Right forelimb (tissue), 1 donor: Measurements from ENCODE around the gene ACSF2.

ENCODE experiments used
- DNase-seq: peaks from one replicate; pipeline ENCODE4 v3.0.0-alpha.2; 2018

ACSF2 gene

DNA sequence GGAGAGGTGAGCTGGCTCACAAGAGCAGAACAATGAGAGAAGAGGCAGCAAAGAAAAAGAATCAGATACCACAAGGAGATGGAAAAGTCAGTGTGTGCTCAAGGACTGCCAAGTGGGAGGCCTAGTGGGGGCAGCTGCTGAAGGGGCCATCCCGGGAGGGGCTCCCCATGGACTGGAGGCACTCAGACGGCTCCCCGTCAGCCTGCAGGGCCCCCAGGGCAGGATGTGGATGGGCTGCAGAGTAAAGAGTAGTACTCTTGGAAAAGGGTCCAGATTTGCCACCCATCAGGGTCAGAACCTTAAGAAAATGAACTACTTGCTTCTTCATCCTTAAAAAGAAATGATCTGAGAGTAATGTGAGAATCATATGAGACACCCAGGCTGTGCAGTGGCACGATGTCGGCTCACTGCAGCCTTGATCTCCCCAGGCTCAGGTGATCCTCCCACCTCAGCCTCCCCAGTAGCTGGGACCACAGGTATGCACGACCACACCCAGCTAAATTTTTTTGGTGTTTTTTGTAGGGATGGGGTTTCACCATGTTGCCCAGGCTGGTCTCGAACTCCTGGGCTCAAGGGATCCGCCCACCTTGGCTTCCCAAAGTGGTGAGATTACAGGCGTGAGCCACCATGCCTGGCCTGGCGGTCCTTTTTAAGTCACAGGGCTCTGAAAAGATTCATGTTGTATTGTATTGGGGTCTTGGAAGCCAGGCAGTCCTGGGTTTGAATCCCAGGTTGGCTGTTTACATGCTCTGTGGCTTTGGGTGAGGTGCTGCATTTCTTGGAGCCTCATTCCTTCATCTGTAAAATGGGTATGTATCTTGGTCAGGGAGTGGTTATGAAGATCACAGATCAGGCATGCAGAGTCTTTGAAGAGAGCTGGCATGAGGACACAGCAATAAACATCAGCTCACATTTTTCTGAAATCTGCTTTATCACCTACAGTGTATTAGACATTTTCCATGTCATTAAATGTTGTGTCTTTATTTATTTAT is 15.1 kb downstream of the ACSF2 start:
- DNase-seq: no peak

DNA sequence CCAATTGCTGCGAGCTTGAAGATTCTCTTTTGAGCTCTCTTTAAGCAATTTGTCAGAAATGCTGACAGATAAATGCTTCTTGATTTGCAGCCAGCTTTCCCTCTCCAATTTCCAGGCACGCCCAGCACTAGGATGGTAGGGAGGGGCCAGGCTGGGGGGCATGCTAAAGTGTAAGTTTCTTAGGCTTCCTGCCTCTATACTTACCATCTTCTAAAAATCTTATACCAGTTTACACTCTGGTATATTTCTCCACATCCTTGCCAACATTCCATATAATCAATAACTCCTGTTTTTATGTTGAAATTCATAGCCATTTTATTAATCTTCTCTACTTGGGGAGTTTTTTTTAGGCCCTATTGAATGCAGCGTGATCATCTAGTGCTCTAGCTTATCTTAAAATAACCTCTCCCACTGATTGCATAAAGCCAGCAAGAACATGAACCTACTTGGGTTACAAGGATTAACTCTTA is 17.5 kb downstream of the ACSF2 start:
- DNase-seq: no peak

DNA sequence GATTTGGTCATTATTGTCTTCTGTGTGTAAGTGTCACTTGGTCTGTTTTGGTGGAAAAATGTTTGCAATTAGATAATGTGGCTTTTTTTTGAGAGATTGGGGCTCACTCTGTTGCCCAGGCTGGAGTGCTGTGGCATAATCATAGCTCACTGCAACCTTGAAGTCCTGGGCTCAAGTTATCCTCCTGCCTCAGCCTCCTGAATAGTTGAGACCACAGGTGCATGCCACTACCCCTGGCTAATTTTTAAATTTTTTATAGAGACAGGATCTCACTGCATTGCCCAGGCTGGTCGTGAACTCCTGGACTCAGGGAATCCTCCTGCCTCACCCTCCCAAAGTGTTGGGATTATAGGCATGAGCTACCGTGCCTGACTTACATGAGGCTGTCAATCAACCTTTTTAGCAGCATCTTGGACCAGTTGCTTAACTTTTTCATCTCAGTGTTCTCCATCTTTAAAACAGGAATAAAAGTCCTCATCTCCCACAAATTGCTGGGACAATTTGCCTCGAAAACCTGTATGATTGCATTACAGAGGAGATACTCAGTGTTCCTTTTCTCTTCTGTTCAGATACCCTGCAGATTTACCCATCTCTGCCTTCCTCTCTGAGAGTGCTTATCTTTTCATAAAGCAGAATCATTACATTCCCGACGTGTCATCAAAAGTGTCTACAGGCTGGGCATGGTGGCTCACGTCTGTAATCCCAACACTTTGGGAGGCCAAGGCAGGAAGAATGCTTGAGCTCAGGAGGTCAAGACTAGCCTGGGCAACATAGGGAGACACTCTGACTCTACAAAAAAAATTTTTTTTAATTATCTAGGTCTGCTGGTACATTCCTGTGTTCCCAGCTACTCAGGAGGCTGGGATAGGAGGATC is 19.1 kb downstream of the ACSF2 start:
- no peak for DNase-seq

DNA sequence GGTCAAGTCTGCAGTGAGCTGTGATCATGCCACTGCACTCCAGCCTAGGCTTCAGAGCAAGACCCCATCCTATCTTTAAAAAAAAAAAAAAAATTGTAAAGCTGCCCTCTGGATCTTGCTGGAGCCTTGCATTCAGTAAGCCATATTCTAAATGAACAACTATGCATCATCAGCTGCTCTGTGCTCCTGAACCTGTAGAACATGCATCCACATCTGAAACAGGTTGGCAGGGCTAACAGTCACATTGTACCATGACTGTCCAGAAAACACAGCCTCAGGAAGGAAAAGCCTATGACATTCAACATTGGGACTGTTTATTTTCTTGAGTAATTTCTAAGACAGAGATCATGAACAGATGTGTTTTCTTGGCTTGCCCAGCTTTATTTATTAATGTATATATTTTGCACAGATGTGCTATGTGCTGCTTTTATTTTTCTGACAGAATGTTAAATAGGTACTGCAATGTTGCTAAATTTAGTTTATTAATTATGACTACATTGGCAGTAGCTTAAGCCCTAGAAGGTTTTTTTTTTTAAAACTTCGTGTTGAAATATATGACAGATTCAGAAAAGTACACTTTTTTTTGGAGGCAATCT is 19.8 kb downstream of the ACSF2 start:
- DNase-seq: no peak

DNA sequence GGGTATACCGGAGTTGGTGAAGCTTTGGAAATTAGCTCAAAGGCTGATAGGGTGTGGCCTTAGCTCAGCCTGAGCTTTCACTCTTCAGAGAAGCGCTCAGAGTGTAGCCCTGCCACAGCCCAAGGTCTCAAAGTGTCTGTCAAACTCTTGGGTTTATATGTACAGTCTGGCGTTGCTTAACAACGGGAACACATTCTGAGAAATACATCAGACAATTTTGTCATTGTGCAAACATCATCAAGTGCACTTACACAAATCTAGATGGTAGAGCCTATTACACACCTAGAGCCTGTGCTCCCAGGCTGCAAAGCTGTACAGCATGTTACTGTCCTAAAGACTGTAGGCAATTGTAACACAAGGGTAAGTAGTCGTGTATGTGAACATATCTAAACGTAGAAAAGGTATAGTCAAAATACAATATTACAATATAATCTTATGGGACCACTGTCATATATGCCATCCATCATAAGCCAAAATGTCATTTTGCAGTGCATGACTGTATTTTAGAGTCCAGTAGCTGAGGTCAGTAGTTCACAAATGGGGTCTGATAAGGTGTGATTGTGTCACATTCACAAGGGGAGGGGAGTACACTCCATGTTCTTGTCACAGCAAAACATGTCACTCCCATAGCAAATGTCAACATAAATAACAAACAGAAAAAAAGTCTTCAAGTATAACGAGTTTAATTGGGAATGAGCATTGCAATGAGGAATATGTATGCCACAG is 22.0 kb downstream of the ACSF2 start:
- no peak for DNase-seq

DNA sequence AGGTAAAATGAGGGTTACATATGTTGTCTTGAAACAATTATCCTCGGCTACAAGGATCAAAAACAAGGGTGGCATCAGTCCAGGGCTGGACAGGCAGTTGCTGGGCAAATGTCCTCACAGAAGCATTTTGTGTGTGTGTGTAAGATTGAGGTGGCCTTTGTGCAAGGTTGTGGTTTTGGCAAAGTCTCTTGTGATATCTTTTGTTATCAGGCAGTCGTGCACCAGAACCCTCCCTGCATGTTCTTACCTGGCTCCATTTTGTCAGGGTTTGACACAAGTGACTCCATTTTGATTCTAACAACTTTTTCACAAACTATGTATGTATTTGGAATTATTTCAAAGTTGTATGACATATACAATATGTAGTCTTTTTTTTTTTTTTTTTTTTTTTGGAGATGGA is 22.6 kb downstream of the ACSF2 start:
- DNase-seq: no peak

DNA sequence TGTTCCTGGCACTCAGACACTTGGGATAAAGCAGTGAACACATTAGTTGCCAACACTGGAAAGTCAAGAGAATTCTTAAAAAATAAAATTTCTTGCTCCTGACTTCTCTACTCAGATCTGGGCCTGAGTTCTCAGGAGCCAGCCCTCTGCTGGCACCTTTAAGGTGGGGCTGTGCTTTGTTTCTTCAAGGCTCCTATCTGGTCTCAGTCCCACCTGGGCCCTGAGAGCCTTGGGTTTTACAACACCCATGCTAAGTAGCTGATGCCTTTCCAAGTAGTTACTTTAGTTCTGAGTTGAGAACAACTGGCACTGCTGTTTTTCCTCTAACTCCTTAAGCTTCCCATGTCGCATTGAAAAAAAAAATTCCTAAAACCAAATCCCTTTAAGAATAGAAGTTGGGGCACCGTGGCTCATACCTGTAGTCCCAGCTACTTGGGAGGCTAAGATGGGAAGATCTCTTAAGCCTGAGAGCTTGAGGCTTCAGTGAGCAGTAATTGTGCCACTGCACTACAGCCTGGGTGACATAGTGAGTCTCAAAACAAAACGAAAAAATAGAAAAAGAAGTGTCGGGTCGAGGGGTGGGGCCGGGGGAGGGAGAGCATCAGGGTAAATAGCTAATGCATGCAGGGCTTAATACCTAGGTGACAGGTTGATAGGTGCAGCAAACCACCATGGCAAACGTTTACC is 26.1 kb downstream of the ACSF2 start:
- DNase-seq: no peak

DNA sequence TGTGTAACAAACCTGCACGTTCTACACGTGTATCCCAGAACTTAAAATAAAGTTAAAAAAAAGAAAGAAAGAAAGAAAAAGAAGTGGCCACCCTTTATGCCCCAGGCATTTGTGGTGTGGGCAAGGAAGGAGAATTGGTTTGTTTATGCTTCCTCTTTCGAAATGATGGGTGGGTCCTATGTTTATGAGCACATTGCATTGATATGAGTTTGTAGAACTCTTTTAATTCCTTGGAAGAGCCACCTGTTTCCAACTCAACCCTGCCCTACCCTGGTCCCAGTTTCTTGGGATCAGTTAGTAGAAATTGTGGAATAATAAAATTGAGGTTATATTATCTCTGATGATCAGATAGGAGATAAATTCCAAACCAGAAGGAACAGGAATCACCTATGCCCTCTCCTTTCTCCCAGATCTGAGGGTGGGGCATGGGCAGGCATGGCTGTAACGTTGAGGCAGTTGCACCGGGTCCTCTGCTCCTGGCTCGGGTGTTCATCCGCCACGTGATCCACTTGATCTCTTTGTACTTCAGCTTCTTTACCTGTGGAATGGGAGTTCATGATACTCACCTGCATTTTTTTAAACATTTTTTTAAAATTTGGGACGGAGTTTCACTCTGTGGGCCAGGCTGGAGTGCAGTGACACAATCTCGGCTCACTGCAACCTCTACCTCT is 26.7 kb downstream of the ACSF2 start:
- DNase-seq: no peak

DNA sequence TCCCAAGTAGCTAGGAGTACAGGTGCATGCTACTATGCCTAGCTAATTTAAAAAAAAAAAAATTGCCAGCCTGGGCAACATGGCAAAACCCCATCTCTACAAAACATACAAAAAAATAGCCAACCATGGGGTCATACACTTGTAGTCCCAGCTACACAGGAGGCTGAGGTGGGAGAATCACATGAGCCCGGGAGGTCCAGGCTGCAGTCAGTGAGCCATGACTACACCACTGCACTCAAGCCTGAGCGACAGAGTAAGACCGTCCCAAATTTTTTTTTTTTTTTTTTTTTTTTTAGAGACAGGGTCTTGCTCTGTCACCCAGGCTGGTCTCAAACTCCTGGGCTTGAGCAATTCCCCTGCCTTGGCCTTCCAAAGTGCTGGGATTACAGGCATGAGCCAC is 27.9 kb downstream of the ACSF2 start:
- DNase-seq: no peak

DNA sequence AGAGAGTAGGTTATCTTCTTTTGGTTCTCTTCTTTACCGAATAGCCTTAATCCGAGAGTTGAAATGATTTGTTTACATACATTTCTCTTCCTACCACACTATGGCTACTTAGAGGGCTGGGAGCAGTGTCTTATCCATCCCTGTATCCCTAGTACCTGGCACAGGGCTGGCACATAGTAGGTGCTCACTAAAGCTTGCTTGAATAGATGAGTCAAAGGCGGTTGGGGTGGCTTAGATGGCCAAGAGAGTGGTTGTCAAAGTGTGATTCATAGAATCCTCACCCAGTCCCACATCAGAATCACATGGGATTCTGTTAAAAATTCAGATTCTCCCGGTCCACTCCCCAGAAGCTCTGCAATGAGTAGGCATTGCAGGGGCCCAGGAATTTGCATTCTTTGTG is 31.6 kb downstream of the ACSF2 start:
- no peak for DNase-seq

DNA sequence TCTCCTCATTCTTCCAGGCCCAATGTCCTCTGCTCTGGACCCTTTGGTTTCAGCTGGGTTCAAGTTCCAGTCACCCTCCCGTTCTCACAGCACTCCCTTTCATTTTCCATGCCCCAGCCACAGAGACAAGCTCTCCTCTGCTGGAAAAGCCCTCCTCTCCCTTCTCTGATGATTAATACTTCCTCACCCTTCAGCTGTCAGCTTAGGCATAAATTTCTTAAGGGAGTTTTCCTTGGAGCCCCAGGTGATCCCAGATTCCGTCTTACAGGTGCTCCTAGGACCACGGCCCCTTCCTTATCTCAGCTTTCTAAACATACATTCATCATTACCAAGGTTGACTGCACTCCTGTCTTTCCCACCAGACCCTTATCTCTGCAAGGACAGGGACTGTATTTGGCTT is 32.3 kb downstream of the ACSF2 start:
- no peak for DNase-seq

DNA sequence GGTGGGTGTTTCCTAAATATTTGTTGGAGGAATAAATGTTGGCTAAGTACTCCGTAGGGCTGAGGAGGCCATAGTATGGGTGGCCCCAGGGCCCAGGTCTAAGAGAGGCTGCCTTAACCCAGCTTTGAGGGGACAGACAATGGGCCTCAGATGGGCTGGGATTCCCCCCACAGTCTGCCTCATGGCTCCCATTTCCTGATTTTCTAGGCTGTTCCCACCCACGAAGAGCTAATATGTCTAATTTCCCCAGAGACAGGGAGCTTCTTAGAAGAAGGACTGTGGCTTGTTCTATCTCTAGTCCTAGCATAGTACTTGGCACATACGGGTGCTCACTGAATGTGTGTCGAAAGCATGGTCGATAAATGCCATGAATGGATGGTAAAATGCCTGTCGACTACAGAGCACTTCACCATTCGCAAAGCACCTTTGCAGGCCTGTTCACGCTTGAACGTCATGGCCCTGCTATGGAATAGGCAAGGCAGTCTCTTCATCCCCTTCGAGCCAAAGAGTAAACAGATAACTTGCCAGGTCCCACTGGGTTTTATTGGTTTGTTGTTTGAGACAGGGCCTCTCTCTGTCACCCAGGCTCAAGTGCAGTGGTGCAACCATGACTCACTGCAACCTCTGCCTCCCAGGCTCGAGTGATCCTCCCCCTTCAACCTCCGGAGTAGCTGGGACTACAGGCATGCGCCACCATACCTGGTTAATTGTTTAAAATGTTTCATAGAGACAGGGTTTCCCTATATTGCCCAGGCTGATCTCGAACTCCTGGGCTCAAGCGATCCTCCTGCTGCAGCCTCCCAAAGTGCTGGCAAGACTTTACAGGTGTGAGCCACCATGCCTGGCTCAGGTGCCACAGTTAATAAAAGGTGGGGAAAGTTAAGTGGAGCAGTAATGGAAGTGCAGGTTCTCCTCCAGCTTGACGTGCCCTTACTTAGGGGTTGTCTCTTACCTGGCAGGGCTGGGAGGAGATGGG is 33.0 kb downstream of the ACSF2 start:
- no peak for DNase-seq

DNA sequence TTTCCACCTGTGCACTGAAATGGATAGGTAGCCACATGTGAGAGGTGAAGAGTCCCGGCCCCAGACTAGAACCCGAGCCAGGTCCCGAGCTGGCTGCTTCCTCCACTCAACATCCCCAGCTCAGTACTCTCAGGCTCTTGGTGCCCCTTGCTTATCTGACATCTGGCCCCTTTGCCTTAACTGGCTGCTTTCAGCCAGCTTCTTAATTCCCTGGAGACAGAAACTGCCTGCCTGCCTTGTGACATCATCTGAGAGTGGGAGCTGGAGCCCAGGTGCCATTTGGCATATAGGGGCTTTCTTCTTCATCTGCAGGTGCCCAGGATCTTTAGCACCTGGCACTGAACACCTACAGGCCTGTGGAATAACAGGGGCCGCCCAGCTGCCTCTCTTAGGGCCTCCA is 33.7 kb downstream of the ACSF2 start:
- no peak for DNase-seq

DNA sequence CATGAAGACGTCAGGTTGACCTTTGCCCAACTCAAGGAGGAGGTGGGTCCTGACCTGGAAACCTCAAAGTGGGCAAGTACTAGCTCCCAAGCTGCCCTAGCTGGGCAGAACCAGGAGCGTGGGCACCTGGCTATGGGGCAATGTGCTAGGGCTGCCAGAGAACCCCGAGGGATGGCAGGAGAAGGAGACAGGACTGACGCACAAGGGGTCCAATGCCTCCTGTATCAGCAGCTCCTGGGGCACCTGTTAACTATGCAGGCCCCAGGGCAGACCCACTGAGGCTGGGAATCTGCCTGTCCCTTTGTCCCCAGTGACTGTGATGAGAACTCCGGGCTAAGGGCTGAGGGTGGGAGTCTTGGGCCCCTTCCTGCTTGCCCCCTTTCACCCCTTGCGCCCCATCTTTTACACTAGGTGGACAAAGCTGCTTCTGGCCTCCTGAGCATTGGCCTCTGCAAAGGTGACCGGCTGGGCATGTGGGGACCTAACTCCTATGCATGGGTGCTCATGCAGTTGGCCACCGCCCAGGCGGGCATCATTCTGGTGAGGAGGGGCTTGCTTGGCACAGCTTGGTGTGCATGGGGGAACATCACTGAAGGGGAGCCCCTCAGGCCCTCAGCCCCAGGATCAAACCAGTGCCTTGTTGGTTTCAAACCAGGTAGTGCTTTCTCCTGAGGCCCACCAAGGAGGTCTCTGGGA is 35.0 kb downstream of the ACSF2 start:
- DNase-seq: no peak

DNA sequence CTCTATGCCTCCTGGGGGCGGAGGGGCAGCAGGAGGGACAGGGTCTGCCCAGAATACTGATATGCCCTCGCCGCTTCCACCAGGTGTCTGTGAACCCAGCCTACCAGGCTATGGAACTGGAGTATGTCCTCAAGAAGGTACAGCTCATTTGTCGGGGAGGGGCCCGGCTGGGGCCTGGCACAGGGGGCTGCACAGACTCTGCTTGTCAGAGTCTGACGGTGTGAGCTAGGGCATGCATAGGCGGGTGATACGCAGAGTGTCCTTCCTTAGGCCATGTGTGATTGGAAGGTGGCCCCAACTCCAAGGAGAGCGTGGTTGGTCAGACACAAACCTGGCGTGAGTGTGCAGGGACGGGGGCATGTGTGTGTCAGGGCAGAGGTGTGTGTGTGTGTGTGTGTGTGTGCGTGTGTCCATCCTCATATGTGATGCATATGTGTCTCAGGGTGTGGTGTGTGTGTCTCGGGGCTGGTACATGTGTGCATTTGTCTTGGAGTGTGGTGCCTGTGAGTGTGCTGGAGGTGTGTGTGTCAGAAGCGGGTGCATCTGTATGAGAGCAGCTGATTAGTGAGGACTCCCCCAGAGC is 35.6 kb downstream of the ACSF2 start:
- no peak for DNase-seq

DNA sequence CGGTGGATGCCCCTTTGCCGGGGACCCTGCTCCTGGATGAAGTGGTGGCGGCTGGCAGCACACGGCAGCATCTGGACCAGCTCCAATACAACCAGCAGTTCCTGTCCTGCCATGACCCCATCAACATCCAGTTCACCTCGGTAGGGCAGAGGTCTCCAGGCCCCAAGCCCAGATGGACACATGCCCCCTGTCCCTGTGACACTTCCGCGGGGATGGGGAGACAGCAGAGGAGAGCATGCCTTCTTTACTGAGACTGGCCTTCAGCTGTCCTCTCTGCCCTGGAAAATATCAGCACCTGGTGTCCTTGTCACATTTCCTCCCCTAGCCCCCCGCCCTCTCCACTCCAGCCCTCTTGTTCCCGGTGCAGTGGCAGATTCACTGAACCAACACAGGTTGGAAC is 36.4 kb downstream of the ACSF2 start:
- DNase-seq: no peak

DNA sequence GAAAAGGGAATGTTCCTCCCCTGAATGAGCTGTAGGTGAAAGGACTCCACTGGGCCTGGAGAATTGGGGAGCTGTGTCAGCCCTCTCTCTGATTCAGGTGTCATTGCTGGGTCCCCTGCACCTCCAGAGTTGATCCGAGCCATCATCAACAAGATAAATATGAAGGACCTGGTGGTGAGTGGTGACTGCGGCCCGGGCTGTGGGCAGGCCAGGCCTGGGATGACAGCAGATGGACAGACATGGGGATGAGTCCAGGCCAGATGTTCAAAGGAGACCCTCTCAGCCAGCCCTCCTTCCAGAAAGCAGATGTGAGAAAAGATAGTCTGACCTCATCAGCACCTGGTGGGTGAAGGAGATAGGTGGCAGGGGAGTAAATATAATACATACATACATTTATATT is 38.1 kb downstream of the ACSF2 start:
- no peak for DNase-seq

DNA sequence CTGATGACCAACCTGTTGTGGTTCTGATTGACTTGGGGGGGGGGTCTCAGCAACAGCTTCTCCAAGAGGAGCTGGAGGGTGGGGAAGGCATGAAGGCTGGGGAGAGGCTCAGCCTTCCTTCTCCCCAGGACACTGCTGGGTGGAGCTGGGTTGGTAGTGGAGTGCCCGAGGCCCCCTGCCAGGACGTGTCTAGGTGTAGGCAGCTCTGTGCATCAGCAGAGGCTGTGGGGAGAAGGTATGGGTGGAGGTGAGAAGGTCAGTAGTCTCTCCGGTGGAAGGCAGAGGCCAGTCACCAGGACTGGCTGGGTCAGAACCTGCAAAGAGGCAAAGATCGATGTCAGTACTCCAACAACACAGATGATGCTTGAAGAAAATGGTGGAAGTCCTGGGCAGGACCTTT is 38.7 kb downstream of the ACSF2 start:
- no peak for DNase-seq

DNA sequence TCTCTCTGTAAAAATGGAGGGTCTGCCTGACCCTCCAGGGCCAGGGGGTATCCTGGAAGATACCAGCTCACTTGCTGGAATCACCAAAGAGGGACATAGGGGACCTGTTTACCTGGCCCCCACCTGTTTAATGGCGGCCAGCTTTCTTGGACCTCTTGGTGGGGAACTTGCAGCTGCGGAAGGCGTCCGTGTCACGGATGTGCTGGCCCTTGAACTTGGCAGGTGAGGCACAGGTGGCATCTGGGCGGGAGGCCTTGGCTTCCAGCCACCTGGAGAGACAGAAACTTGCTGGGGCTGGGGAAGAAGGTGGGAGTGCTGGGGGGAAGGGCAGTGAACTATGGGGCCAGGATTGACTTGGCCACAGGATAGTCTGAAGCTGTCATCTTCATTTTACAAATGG is 39.2 kb downstream of the ACSF2 start:
- no peak for DNase-seq
